ENCODE measurements around the gene XPO6.

GRCh38 chr16:28057949-28058348, 153.8 kb downstream of the XPO6 start:
- TF ChIP-seq SRF (IDR thresholded peaks at IDR 0.05; ENCODE audit: low read depth) (no peak), POLR2AphosphoS5 (IDR thresholded peaks at IDR 0.05; ENCODE audit: low read depth, low read length) (no peak), EZH2 (IDR thresholded peaks at IDR 0.05) (no peak), POLR2A (IDR thresholded peaks at IDR 0.05; ENCODE audit: borderline replicate concordance, extremely low read depth, insufficient read depth, insufficient read length) (no peak), EZH2phosphoT487 (IDR thresholded peaks at IDR 0.05; ENCODE audit: borderline replicate concordance) (no peak), CTCF (IDR thresholded peaks at IDR 0.05 in 2 of 3, conservative IDR thresholded peaks at IDR 0.05 in 1 of 3; ENCODE audit: borderline replicate concordance in 1 of 3, insufficient read depth in 1 of 3, low read depth in 2 of 3, low read length in 2 of 3) (no peak), CBX3 (IDR thresholded peaks at IDR 0.05; ENCODE audit: low read depth) (no peak), JUND (IDR thresholded peaks at IDR 0.05) (no peak), MAX (IDR thresholded peaks at IDR 0.05) (no peak), RAD21 (IDR thresholded peaks at IDR 0.05; ENCODE audit: low read depth) (no peak), REST (IDR thresholded peaks at IDR 0.05; ENCODE audit: low read depth) (no peak), EGR1 (IDR thresholded peaks at IDR 0.05; ENCODE audit: low read depth) (no peak)

Measured in HCT116 (cell line).